Measurements from ENCODE around the gene CCDC70.
"Not testable (repeated sequence)": the region's sequence is repeated elsewhere in the genome, so short reads cannot be mapped to it uniquely, and the experiment has no call there.

The CCDC70 gene

DNA sequence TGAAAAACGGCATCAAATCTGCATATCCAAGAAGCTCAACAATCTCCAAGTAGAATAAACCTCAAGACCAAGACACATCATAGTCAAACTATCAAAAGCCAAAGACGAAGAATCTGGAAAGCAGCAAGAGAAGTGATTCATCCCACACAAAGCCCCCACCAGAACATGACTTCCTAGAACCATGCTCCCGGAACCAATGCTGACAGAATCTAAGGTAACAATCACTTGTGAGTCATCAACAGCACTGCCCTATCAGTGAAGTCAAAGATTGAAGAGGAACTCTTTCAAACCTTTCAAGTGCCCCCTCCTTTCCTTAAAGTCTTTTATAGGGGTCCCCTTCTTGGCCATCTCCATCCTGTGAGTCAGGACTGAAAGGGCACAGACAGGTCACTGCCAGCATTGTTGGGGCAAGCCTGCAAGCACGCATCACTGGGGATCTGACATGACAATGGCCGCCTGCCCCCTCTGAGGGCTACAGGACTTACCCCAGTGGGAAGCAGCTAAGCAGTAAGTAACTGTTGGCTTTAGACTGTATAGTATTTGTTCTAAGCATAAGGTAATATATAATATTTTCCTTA, at the start of gene CCDC70:
Gene CCDC70, plus strand, starts transcription at position 247 of the 578 bp plus-strand sequence. CDS start 3,443 bp downstream, outside the sequence.
- DNase-seq (ENCODE audit: extremely low read depth in 1 of 2, low read depth in 1 of 2), result peak in 1 of 2 donors; percentile 47

DNA sequence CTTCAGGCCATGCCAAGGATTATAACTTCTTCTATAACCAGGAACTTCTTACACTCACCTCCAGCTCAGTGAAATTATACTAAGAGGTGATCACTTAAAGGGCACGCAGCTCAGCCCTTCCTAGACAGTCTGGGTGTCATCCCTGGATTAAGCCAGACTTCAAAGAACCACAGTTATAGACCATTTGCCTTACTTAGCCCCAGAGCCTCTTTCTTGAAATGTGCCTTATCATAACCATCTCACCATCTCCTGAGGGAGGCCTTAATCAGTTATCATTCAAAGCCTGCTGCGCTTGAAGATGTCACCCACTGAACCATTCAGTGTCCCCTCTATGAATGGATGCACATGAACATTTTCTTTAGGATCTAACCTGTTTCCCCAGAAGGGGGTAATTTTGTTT, 47.7 kb upstream of the CCDC70 start:
- DNase-seq (ENCODE audit: extremely low read depth in 1 of 2, low read depth in 1 of 2), result no peak

DNA sequence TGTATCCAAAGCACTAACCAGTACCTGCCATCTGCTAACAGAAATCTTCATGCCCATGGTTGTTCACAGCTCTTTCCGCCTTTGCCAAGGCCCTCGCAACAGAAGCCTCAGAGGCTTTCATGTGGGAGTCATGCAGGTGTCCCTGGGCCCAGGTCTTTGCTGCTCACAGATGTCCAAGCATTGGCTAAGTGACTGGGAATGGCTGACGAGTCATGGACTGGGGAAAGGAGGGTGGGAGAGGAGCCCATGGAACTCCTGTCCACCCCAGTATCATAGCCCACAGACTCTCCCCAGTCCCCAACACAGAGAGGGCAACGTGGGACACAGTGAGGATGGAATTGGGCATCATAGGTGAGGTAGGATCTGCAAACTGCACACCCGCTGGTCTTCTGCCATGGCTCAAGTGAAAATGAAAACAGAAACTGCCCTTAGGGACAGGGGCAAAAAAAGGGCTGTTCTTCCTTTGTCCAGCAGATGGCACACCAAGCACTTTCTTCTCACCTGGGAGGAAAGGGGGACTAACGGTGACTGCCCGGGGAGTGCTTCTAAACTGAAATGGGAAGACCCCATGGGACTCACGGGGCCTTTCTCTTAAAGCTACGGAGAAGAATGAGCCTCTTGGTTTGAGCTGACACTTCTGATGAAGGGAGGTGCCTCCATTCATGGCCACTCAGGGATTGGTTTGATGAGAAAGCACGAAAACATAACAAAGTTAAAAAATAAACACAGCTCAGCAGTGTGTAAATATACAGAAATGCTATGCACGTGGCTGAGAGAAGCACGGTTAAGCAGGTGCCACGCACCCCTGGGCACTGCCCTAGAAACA, 46.7 kb upstream of the CCDC70 start:
- DNase-seq (ENCODE audit: extremely low read depth in 1 of 2, low read depth in 1 of 2), result no peak

DNA sequence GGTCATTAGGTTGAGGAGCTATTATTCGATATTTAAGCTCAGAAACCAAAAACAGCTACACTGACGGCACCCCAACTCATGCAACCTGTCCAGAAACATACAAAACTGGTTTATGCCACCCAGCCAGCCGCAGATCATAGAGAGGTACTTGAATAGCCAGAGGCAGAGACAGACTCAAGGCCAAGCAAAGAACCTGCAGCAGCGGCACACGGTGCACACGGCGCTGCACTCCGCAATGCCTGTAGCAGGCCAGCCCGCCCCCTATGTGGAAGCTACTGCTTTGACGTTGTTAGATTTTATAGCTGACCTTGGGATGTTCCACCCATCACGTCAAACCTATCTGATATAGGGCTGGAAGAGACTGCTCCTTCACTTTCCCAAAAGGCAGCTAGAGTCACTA, 45.9 kb upstream of the CCDC70 start:
- no peak for DNase-seq (ENCODE audit: extremely low read depth in 1 of 2, low read depth in 1 of 2)

DNA sequence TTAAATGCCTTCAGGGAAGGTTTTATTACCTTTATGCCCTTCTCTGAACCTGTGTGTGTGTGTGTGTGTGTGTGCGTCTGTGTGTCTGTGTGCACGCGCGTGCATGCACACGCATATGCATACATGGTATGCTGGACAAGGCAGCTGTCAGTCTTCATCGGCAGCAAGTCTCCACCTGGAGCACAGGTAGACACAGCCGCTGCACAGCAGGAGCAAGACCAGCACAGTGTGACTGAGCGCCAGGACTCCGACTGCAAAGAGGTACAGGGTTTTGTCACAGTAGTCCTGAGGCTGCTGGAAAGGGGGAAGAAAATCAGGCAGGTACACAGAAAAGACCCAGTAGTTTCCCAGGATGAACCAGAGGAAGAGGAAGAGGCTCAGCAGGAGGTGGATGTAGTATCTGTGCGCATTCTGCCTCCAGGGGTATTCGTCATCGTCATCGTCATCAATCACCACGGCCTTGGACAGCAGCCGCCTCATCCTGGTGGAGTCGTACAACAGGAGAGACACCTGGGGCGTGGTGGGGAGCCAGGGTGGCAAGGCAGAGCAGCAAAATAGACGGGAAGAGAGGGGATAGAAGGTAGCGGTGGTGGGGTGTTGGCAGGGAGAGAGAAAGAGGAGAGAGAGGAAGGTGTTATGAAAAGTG, 45.0 kb upstream of the CCDC70 start:
- DNase-seq (ENCODE audit: extremely low read depth in 1 of 2, low read depth in 1 of 2), result no peak

DNA sequence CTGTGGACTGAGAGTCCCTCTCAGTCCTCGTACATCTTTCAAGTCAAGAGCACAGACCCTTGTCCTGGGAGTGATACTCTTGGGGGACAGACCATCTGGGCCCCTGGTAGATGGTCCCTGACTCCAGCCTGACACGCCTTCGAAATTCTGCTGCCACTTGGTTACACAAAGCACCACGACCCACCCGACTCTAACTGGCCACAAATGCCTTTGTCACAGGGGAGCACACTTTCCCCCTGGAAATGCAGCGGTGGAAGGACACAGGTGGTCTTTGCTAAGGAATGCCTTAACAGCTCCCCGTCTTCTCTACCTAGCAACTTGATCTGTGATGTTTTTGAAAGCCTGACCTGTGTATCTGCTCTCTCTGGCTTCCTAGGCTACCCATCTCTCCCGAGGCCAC, 44.1 kb upstream of the CCDC70 start:
- DNase-seq (ENCODE audit: extremely low read depth in 1 of 2, low read depth in 1 of 2), result no peak

GRCh38 chr13:51818276-51818675, 43.5 kb upstream of the CCDC70 start:
- DNase-seq (ENCODE audit: extremely low read depth in 1 of 2, low read depth in 1 of 2), result no peak

DNA sequence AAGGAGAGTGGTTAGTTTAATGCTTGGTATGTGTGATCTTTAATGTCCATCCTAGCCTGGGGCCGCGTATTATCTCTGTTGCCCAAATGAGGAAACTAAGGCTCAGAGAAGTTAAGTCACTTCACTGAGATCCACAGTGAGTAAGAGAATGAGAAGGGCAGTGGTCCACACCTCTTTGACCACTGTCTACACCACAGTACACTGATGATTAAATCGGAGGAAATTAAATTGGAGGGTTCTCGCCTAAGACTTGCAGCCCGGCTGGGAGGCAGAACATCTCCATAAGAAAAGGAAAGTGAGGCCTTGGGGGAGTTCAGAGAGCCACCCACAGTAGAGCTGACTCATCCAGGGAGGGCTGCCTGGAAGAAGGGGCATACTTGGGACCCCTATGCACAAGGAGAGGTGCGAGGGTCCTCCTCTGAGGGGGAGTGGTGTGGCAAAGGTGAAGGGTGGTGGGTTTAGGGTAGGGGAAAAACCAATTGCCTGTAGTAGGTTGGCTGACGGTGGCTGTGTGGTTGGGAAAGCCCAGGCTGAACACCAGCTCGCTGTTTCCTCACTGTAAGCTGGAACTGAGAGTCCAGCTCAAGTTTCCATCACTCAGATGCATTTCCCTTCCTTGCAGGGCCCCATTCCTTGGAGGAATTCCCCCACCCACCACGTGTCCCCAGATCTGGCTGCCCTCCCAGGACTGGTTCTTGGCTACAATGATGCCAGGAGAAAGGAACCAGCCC, 42.8 kb upstream of the CCDC70 start:
- DNase-seq (ENCODE audit: extremely low read depth in 1 of 2, low read depth in 1 of 2), result no peak

DNA sequence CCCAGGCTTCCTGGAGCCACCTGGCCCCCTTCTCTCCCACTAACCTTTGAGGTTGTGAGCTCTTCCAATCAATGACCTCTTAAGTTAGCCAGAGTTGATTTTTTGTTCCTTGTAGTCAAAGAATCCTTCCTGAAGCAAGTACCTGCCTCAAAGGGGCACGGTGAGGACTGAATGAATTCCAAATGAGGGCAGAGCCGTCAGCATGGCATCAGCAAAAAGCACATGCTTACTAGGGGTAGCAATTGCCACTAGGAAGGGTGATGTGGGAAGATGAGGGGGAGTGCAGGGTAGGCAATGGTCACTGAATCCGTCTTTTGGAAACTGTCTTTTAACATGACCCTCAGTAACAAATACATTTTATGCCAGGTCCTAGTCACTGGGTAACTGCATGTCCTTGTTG, 42.2 kb upstream of the CCDC70 start:
- DNase-seq (ENCODE audit: extremely low read depth in 1 of 2, low read depth in 1 of 2), result no peak

GRCh38 chr13:51820016-51820597, 41.7 kb upstream of the CCDC70 start:
- DNase-seq (ENCODE audit: extremely low read depth in 1 of 2, low read depth in 1 of 2), result no peak

DNA sequence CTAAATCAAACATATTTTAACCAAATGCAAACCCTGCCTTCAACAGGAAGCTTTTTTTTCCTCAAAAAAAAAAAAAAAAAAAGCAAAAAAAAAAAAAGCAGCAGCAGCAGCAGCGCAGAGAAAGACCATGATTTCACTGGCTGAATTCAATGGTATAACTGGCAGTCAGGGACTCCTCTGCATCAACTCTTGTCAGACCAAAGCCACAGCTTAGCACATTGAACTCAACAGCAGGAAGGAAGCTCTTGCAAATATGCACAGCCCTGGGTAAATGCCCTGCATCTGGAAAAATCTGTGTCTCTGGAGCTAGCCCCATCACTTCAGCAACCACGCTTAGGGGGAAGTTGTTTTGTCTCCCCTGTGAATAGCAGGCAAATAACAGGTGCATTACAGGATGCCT, 40.2 kb upstream of the CCDC70 start:
- DNase-seq (ENCODE audit: extremely low read depth in 1 of 2, low read depth in 1 of 2), result no peak

GRCh38 chr13:51822106-51822815, 39.5 kb upstream of the CCDC70 start:
- DNase-seq (ENCODE audit: extremely low read depth in 1 of 2, low read depth in 1 of 2), result no peak

DNA sequence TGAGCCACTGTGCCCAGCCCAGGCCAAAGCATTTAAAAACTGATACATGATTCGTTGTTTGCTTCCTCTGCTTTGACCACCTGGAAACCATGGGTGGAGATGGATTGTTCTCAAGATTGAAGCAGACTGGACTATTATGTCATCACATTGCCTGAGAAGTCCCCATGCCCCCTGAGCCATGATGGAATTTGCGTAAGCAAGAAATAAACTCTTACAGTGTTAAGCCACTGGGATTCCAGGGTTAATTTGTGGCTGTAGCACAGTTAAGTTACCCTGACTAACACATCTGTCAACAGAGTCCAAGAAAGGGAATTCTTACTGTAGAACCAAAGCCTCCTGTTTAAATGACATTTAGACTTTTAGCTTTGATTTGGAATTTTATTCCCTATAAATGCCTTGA, 38.4 kb upstream of the CCDC70 start:
- DNase-seq (ENCODE audit: extremely low read depth in 1 of 2, low read depth in 1 of 2), result no peak

DNA sequence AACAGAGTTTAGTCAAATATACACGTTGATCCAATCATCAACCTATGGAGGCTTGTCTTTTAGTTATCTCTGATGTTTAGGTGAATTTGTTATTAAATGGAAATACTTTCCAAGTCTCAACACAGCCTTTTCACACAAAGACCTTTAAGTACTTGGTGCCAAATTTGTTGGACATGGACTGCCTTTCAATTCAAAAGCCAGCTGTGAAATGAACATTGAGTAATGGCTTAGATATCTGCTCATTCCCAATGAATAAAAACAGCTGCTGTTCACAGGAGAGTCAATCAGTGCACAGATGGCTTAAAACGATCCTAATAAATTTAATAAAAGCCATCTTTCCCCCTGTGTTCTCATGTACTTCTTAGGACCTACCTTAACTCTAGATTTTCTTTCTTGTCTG, 37.9 kb upstream of the CCDC70 start:
- DNase-seq (ENCODE audit: extremely low read depth in 1 of 2, low read depth in 1 of 2), result no peak

GRCh38 chr13:51824712-51825111, 37.1 kb upstream of the CCDC70 start:
- not testable (repeated sequence) for DNase-seq (ENCODE audit: extremely low read depth in 1 of 2, low read depth in 1 of 2)

DNA sequence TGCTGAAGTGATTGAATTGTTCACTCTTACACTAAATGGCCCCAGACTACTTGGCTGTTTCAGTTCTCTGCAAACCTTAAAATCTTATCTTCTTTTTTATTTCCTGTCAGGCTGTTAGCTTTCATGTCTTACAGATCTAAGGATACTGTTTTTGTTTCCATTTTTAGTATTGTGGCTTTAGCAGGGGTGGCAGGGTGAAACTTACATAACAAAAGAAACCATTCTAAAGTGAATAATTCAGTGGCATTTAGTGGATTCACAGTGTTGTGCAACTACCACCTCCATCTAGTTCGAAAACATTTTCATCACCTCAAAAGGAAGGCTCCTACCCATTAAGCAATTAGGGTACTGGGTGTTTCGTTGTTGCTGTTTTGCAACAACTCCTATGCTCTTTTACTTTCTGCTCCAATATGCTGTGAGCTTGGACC, 36.6 kb upstream of the CCDC70 start:
- DNase-seq (ENCODE audit: extremely low read depth in 1 of 2, low read depth in 1 of 2), result no peak

DNA sequence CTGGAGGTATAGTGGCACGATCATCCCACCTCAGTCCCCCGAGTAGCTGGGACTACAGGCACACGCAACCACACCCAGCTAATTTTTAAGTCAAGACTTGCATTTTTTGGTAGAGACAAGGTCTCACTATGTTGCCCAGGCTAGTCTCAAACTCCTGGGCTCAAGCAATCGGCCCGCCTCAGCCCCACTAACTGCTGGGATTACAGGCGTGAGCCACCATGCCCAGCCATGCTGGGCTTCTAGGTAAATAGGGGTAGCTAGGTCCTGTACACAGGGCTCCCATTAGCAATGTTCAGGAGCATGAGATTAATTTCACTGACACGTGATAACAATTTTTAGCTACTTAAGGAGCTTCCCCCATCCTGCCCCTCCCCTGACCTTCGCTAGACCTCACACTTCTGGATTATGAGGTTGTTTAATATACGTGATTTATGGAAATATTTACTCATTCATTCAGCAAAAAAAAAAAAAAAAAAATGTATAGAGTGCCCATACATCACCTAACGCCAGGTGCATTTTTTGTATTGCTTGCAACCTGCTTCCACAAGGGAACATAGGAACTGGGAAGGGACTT, 36.0 kb upstream of the CCDC70 start:
- DNase-seq (ENCODE audit: extremely low read depth in 1 of 2, low read depth in 1 of 2), result no peak

- DNase-seq (ENCODE audit: extremely low read depth in 1 of 2, low read depth in 1 of 2), result no peak
Measured at GRCh38 chr13:51826606-51827005, 35.2 kb upstream of the CCDC70 start.

DNA sequence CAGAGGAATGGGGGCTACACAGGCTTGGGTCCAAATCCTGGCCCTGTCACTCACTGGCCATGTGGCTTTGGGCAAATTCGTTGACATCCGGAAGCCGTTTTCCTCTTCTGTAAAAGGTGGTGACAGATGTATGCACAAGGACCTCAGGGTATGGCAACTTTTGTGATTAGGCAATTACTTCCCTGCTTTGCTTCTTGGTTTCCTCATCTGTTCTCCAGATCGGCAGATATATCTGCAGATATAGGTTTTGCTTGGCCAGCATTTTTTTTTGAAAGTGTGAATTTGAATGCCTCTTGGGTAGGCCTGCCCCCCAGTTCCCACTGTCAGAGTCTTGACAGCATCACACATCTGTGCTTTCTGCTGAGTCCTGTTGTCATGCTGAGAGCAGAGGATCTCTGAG, 34.5 kb upstream of the CCDC70 start:
- no peak for DNase-seq (ENCODE audit: extremely low read depth in 1 of 2, low read depth in 1 of 2)
